ENCODE results near the gene PRR20G.

Gene PRR20G

DNA sequence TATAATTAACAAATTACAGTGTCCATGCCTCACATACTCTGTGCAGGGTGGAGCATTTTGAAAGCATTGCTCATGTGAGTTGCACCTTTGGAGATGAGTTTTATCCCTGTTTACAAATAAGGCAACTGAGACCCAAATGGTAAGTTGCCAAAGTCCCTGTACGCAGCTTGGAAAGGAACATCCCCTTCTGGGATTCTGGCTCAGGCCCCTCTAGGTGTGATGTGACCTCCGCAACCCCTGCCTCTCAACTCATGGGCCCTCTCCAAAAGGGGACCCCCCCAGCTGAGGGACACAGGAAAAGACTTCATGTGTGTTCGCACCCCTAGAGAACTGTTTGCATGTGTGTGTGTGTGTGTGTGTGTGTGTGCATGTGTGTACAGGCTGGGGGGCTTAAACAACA is 25.3 kb downstream of the PRR20G start:
- DNase-seq: no peak

DNA sequence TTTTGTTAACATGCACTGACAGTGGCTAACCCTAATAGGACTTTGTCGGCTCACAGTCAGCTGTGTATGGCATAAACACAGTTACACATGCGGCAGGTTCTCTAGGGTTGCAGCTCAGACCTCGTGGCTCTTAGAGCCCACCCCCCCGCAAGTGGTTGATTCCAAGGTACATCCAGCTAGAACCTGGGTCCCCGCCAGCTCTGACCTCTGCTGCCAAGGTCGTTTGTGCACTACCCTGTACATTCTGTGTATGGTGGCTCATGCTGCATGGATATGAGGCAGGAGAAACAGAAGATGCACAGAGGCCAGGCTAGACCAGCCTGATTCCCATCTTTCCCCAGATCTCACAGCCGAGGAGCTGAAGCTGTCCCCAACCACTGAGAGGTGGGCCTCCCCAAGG is 25.9 kb downstream of the PRR20G start:
- DNase-seq: no peak

GRCh38 chr3:127260826-127261555 is 26.9 kb downstream of the PRR20G start:
- no peak for DNase-seq

DNA sequence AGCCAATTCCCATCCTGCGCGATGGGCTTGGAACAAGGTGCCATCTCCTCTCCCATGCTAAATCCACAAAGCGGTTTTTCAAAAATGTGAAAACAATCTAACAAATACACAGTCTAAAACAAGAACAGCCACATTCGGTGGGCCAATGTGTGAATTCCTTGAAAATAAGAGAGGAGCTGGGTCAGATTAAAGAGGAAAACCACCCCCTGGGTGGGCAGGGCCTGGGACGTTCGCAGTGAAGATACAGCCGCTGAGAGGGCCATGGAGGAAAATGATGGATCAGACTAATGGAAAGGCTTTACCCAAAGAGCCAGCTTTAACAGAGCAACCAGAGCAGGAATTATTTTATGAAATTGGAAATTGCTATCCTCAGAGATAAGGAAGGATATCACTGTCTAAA is 27.4 kb downstream of the PRR20G start:
- no peak for DNase-seq

DNA sequence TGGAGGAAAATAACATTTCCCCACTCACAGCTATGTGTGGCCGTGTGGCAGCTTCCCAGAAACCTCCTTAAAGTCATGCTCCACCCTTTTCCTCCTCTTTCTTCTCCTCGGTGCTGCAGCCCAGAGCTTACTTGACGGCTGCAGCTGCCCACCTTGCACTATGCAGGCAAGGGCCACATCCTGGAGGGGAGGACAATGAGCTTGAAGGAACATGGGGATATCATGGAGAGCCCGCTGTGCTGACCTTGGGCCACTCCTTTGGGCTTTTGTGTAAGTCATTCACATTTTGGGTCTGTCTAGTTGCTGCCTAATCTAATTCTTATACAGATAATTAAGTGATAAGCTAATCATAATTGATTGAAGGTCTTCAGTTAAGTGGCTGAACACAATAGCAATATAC is 28.0 kb downstream of the PRR20G start:
- DNase-seq: no peak

GRCh38 chr3:127258733-127259132 is 29.1 kb downstream of the PRR20G start:
- no peak for DNase-seq

DNA sequence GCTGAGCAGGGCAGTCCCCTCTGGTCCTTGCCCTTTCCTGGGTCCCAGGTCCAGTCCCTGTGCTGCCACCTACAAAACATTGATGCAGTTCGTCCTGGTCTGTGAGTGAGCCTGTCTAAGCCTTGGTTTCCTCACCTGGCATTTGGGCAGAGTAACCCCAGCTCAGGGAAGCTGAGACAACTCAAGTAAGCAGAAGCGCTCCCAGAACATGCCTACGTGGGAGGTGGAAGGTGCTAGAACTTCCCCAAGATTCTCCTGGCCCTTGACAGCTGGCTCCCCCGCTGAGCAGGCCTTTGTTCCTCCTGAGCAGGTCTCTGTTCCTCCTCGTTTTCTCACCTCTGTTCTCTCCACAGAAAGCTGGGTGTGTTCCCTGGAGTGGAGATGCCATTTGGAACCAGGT is 30.5 kb downstream of the PRR20G start:
- no peak for DNase-seq

- no peak for DNase-seq
Observed at GRCh38 chr3:127256733-127257271, 31.0 kb downstream of the PRR20G start.

GRCh38 chr3:127256138-127256537 is 31.7 kb downstream of the PRR20G start:
- DNase-seq: no peak

DNA sequence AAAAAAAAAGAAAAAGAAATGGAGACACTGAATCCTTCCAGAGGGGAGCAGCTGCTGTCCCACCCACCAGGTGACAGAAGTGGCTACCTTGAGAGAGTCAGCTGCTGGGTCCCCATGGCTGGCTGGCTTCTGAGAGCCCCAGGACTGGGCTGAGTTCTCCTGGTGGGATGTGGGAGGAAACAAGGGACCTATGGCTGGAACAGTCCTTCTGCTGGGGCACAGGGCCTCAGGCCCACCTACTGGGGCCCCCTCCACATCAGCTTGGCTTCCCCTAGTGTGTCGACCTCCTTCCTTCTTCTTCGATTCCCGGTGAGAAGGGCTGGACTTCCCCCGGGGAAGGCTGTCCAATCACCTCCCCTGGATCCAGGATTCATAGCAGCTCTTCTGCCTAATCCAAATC is 32.3 kb downstream of the PRR20G start:
- DNase-seq: no peak

DNA sequence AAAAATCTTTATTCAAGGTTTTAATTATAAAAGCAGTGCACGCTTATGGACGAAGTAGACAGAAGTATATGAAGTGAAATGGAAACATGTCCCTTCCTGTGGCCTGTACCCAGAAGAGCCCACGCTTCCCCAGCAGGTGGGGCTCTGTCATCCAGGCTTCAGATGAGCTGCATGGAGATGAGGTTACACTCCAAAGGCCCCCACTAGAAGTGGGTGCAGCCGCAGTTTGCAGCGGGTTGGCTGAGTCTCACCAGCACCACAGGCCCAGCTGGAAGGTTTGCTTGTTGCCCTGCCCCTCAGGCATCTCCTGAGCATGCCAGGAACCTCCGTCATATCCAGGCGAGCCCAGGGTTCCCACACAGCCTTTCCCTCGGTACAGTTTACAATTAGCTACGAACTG is 33.1 kb downstream of the PRR20G start:
- no peak for DNase-seq

DNA sequence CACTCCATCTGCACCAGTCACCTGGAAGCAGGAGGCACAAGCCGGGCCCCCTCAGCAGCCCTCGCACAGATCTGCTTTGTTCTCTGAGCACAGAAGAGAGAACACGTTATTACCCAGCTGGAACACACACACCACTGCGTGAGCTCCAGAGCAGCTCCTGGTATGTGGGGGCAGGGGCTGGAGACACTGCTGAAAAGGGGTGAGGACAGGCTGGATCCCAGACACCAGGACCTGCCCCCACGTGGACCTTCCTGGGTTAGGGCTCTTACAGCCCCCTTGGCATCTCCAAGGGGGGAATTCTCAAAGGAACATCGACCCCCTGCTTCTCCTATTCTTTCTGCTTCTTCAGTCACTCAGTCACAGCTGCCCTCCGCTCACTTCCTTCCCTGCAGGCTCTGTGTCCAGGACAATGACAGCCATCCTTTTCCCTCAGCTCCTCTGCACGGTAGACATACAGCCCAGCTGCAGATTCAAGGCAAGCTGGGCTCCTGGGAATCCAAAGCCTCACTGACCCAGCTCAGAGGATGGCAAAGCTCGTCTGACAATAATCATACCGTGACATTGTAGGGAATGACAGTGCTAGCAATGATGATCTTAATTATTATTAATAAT is 33.7 kb downstream of the PRR20G start:
- no peak for DNase-seq

DNA sequence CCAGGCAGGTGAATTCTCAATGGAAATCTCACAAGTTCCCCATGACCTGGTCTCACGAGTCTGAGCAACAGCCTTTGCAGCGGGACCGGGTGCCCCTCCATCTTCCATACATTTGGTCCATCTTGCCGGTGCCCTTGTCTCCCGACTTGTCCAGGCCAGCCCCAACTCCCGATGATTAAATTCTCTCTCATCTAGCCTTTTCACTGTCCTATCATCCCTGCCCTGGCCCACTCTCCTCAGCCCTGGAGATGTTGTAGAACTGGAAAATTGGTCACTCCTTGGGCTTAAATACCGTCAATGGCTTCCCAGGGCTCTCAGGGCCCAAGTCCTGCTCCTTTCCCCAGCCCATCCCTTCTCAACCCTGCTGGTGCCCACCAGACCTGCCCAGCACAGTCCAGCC is 34.4 kb downstream of the PRR20G start:
- no peak for DNase-seq

GRCh38 chr3:127252446-127252845 is 35.4 kb downstream of the PRR20G start:
- no peak for DNase-seq

DNA sequence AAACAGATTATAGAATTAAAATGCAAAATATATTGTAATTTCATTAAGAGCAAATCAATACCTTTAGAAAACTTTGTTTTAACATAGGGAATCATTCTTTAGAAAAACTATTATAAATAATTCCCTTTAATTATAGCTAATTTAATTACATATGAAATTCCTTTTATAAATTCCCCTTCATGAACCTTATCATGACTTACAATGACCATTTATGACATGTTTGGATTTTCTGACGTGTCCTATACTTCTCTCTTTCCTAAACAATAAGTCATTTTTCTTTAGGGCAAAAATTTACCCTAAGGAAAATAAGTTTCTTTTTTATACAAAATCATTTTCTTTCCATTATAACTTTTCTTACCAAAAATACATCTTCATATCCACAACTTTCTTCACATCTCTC is 37.8 kb downstream of the PRR20G start:
- DNase-seq: no peak

DNA sequence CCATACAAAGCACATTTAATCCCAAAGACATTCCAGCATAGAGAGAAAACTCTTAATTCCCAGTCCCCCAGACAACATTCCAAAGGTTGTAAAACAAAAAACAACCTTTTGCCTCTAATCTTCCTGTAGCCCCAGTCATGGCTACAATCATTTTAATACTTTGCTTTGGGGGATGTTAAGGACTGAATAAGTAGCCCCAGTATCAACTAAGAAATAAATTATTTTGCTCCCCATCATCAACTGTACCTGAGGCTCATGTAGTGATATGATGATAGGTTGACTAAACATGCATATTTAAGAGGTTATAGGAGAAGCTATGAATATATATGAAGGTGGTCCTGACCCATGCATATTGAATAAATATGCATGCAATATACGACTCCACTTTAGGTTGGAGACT is 40.6 kb downstream of the PRR20G start:
- DNase-seq: no peak

- DNase-seq: no peak
Observed at GRCh38 chr3:127238602-127239001, 49.2 kb downstream of the PRR20G start.

DNA sequence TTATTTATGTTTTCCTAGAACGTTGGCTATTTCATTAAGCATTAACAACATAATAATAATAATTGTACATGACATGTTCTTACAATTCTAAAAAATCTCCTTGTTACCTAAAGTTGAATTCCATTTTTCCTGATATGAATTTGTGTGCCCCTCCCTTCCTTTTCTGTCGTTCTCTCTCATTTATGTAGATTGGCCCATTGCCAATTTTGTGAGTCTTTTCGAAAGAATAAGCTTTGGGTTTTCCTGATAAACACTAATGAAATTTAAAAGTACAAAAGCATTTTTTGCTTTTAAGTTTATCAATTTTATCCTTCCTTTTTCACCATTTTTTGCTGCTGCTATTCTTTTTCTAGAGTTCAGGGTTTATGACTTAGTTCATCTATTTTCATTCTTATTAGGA is 50.0 kb downstream of the PRR20G start:
- no peak for DNase-seq

- DNase-seq: no peak
Observed at GRCh38 chr3:127235706-127236105, 52.1 kb downstream of the PRR20G start.

GRCh38 chr3:127234778-127235177 is 53.1 kb downstream of the PRR20G start:
- DNase-seq: no peak

Measured in effector CD4-positive, alpha-beta T cell (primary cell).